COLO668 (cell line): Measurements from ENCODE around the gene TPH2.

Experiments
- DNase-seq: peaks from one replicate; lab custom pipeline; 2025; ENCODE audit not compliant: unreplicated experiment; lab: John Stamatoyannopoulos, UW

TPH2 gene

DNA sequence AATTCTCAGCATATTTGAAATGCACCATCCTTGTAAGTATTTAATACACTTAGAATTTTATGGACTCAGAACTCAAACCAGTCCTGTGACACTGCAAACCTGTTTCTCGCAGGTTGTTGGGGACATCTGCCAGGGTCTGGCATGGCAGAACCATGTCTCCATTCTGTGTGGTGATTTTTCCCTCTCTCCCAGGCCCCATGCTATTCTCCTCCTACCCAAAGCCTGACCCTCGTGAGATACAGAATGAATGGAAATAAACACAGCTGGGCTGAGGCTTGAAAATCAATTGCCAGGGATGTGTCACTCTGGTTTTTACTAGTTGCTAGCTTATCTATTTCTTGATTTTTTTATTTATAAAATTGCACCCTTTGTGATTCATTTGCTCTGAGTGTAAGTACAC lies 19.8 kb downstream of the TPH2 start:
- DNase-seq: no peak

DNA sequence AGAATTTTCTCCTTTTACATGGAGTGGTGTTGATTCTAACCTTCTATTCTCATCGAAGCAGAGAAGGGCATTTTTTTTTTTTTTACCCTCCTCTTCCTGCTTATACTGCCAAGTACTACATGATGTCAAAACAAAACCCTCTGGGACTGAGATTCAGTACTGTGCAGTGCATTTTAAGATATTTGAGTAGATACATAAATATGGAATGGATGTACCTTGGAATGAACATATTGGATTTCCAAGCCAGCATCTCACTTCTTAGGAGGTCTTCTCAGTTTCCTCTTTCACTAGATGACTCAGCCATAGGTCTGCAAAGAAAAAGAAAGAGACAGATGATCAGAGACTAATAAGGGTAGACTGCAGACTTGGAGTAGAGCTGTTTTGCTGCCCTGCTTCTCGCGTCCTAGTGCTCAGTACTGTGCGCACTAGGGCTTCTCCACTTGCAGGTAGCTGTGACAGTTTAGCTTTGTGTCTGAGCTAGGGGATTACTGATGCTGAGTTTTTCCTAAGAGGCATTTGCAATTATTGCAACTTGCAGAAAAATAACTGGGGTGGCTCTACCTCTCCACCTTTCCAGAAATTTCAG lies 20.4 kb downstream of the TPH2 start:
- DNase-seq: no peak

DNA sequence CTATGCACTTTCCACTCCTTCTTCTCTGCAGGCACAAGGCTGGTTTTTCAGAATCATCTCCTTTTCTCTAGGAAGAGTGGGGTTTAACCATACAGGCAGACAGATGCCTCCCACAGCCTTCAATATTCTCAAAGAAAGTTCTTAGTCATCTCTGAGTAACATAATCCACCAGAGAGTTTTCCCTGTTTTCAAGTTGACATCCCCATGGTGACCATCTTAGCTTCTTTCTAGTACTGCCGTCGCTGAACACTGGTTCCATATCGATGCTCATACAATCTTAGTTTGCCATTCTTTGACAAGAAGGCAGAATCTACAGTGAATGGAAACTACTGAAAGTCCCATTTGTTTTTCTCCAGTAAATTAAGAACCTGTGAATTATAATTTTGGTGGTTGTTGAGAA lies 28.6 kb downstream of the TPH2 start:
- no peak for DNase-seq

DNA sequence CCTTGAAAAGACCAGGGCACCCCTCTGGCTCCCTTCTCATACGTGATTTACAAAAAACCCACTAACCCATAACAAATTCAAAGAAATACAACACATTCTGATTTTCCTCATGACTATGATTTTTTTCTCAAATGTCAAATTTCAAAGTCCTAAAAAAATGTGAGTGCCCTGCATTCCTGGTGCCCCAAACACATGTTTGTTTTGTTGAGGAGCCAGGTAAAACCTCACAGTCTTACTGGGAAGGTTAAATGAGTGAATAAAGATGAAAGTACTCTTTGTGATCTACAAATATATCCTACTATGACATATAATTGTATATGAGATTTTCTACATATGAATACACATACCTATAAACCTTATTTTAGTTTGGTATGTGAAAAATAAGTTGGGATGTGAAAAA lies 30.7 kb downstream of the TPH2 start:
- DNase-seq: no peak

DNA sequence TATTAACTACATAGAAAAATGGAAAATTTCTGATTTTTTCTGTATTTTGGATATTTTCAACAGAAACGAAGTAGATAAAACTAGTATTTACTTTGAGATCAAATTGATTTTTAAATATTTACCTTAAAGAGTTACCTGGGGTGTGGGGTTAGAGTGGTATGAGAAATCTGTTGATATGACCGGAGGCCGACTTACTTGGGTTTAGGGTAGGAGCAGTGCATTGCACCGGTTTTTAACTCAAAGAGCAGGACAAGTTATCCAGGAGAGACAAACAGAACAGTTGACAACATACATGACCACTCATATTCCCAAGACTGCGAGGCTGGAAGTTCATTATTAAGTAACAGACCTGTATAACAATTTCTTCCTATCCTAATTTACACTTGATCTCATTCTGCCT lies 31.4 kb downstream of the TPH2 start:
- DNase-seq: no peak

DNA sequence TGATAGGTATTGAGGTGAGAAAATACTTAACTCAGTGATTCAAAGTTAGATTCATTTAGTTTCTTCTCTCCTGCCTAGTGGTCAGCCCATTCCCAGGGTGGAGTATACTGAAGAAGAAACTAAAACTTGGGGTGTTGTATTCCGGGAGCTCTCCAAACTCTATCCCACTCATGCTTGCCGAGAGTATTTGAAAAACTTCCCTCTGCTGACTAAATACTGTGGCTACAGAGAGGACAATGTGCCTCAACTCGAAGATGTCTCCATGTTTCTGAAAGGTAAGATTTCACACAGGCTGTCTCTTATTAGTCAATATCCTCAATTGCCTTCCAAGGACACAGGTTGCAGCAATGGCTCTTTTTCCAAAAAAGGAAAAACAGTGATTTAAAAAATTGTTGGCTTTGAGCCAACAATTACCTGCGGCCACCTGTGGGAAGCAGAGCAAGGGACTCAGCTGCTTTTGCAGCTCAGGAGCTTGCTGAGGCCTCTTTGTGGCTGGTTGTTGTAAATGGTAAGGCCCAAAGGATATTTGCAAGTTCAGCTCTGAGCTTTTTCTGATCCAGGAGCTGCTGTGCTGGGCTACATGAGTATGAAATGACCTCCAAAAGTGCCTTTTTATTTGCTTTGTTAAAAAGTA lies 33.9 kb downstream of the TPH2 start:
- no peak for DNase-seq

DNA sequence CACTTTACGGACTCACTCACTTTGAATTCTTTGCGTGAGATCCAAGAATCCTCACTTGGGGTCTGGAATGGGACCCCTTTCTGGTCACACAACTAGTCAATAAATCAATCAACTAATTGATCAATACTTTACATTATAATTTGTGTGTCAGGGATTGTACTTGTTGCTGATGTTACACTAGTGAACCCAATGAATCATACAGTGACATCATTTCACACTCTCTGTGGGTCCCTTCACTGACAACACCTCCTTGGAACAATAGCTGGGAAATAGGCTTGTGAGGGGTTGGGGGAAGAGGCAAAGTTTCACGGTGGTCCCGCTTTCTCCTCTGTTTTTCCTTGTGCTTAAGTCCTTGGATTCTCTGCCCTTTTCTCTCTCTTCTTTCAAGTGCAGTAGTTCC lies 35.0 kb downstream of the TPH2 start:
- DNase-seq: no peak

DNA sequence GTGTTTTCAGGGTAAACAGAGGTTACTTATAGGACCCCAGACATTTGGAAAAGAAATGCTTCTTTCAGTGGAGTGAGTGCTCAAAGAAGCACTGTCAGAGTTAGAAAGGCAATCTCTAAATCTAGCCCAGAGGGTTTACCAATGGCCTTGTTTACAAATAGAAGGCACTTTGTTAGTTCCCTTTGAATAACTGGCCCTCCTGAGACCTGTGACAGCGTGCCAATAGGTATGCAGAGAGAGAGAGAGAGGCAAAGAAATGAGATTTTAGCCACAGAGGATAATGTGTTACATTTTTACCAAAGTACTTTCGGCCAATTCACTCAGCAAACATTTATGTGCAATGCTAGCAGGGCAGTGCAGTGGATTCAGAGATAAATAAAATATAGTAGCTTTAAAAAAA lies 41.9 kb downstream of the TPH2 start:
- no peak for DNase-seq

DNA sequence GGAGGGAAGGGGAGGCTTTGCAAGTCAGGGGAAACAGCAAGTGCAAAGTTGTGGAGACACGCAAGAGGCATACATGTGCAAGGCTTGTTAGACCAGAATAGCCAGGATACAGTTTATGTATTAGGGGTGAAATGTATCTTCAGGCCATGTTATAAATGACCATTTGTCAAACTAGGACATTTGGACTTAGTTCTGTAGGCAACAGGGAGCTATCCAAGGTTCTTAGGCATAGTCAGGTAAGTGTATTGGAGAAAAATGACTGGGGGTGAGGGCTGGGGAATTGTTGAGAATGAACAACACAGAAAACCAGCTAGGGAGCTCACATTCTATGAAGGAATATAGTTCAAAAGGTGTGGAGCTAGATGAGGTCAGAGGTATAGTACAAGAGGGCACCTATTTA lies 42.5 kb downstream of the TPH2 start:
- no peak for DNase-seq

DNA sequence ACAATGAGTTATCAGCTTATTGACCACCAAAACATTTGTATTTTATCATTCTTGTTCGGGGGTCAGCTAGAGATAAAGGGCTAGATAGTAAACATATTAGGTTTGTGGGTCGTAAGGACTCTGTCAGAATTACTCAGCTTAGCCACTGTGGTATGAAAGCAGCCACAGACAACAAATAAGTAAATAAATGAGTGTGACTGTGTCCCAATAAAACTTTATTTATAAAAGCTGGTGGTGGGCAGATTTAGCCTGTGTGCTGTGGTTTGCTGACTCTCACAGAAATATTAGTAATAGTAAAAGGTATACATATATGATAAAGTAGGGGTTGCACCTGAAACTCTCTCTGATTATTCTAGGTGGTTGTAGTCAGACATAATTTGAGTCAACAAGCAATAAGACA lies 56.1 kb downstream of the TPH2 start:
- DNase-seq: no peak

DNA sequence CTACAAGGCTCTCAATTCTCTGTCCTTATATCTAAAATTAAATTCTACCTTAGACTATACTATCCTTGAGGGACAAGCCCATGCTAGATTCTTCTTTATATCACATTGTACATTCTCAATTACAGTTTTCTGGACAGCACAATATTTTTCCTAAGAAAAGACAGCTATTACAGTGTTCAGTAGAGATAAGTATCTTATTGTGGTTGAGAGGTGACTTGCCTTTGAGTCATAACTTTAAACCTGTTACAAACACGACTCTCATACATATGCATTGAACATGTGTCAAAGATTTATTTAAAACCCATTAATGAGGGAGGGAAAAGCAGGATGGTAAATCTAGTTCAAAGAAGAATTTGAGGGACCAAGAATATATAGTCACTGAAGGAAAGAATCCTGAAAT lies 61.1 kb downstream of the TPH2 start:
- DNase-seq: no peak

DNA sequence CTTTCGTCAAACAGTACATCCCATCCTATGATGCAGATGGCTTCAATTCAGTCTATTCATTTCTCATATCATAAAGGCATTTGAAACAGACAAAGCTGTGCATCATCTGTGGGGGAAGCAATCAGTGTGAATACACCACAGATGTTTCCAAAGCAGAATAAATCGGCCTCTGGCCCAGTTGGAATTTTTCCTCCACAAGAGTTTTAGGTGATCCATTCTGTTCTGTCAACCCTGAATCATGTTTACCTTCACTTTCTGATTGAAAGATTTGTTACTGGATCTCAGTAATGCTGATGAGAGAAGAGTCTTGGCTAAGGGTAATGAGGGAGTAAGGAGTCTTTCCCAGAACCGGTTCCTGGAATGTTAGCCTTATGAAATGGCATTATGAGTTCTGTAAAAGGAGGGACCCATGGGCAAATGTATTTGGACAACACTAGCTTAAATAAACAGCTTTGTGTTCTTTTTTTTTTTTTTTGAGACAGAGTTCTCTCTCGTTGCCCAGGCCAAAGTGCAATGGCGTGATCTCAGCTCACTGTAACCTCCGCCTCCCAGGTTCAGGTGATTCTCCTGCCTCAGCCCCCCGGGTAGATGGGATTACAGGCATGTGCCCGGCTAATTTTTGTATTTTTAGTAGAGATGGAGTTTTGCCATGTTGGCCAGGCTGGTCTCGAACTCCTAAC lies 62.5 kb downstream of the TPH2 start:
- DNase-seq: no peak

DNA sequence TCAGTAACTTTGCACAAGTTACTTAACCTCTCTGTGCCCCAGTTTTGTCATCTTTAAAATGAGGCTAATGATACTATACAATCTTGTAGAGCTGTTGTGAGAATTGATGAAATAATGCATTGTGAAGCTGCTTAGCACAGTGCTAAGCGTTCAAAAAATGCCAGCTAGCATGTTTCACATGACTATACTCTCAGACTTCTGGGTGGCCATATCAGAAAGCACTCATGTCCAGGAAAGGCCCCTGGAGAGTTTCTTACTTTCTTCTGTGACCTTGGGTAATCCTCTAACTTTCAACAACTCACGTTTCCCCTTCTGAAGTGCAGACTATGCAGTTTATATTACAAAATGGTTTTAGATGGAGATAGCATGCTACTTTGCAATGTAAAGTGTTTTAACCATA lies 68.1 kb downstream of the TPH2 start:
- no peak for DNase-seq

DNA sequence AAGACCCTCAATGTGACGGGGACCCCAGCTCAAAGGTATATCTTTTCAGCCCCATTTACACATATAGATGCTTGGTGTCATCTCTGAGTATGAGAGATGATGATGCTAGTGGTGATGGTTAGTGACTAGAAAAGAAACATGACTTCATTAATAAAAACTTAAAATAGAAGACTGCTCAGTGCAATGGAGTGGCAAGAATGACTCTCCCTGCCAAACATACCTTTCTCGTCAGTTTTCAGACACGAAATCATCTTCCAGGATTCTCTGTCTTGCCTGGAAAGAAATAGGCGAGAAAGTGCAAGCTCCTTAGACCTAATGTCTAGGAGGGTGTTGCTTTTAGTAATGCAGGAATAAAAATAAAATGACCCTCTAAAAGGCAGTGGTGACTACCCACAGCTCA lies 71.7 kb downstream of the TPH2 start:
- no peak for DNase-seq

DNA sequence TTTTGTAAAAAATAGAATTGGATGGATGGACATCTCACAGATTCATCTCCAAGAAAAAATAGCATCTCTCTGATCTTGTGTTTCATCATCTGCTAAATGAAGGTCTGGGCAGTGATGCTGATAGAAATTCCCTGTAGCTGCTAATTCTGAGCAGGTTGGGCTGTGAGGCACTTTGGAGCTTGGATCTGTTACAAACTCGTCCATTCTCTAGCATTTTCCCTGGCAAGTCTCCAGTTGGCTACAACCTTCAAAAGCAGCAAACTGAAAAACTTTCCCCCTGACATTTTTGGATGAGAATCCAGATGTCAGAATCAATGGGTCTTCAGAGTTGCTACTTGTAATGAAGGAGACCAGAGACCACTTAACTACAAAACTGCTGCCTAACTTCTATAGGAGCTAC lies 72.7 kb downstream of the TPH2 start:
- DNase-seq: no peak

DNA sequence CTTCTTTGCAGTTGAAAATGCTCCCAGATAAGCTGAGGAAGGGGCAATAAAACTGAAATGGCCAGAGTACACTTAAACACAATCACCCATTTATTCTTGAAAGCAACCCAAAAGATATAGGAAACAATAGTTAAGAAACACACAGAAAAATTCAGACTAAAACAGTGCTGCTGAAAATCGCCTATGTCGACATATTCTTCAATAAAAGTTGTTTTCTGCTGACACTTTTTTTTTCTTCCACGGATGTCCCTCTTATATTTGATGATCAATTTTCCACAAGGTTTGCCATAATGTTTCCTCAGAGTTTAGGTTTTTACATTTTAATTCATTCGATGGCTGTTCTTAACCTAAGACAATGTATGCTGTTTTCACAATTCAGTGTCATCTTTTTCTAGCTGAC lies 74.2 kb downstream of the TPH2 start:
- no peak for DNase-seq

DNA sequence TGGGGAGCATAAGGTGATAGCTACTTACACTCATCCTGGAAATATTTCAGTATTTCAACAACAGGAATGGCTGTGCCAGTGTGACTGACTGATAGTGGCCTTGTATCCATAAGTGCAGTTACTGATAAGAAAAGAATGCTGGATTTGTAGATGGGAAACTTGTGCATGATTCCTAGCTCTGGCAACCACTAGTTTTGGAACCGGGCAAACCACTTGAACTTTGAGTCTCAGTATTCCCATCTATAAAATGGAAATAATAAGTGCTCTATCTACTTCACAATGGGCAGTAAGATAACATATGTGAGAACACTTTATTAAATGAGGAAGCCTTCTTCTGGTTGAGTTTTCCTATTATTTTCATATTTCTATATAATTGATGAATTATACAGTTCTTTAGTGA lies 77.2 kb downstream of the TPH2 start:
- DNase-seq: no peak

DNA sequence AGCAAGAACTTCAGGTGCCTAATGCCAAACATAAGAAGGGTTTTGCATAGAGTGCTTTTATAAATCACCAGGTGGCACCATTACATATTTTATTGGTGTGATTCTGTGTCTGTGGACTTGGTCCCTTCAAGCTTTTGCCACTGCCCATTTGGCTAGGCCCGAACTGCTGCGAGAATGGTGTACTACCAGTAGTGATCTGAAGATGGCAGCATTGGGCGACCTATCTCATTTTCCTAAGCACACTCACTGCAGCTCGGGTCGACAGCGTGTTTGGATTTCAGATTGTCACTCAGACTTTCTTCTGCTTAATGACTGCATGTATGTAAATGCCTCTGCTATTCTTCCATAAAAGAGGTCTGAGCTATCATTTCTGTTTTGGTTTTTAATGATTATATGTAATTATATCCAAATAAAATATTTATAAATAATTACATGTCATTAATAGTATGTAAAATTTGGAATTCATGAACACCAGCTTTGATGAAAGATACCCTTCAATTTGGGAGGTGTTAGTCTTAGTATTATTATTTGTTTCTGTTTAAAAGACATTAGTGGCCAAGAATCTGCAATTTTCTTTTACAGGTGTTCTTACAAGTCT lies 78.5 kb downstream of the TPH2 start:
- peak; percentile 80 for DNase-seq

DNA sequence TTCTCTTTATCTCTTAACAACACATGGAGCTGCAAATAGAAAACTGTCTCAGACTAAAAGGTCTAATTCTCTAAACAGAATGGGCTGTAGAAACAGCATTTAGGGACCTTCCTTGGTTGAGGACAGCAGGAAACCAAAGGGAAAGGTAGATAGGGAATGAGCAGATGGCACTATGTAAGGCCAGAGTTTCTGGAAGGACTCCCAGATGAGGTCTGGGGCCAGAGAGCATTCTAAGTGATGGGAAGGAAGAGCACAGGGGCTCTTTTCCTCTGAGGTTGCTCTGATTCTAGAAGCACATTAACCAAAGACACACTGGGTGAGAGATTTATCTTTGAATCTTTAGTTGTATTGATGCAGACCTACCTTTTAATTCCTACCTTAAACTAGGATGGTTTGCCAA lies 79.4 kb downstream of the TPH2 start:
- DNase-seq: no peak

DNA sequence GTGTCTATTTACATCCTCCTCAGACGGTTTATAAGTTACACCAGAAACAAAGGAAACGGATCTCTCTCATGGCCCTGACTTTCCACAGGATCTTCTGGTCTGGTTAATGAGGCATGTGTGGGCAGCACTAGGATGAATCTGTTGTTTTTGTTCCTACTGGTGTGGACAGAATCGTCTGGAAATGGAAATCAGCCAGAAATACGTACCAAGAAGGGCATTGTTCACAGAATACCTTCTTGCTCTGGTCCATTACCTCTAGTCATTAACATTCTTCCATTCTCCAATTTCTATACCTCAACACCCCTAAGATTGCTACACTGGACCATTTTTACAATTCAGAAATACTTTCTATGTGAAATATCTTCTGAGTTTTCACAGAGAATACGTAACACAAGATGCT lies 86.0 kb downstream of the TPH2 start:
- no peak for DNase-seq

DNA sequence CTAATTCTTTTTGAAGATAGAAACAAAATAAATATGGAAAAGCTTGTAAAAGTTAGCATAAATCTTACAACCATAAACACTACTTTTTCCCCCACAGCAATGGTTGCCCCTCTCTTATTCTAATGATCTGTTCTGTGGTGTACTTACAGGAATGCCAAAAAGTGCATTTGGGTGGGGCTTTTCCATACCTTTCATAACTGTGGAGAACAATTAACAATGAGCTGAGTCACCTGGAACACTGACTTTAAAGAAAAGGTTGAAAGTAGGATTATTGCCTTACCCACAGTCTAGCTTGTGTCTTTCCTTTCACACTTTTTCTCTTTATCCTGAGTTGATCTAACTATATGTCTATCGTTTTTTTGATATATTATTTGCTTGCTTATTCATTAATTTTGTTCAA lies 86.9 kb downstream of the TPH2 start:
- no peak for DNase-seq

DNA sequence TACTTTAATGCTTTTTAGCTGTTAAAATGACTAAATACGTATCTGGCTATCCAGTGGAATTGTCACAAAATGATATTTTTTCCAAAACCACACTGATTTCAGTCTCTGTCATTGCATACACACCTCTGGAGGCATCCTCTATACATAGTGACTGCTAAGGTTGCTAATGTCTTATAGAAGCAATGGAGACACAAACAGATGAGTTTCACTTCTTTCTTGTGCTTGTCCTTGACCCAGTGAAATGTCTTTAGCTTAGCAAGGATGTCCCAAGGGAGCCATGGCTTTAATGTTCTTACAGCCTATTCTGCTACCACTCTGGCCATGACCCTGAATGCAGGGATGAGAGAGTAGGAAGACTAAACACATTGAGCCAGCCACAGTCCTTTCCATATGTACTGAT lies 90.3 kb downstream of the TPH2 start:
- DNase-seq: no peak

DNA sequence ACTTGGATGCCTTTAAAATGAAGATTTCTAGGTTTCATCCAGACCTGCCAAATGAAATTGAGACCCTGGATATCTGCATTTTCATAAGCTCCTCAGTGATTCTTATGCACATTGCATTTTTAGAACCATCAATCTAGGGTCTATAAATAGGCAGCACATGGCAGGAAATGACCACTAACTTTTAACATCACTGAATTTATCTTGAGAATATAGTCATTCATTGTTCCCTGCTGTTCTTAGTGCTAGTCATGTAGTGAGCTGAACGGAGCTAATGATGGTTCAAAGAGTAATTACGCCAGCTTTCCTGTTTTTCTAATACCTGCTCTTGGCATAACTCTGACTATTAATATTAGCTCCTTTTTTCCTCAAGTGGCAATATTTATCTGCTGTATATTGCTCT lies 91.6 kb downstream of the TPH2 start:
- DNase-seq: no peak
